Neural progenitor cell (in vitro differentiated cells): ENCODE results near the gene CRHR1. TPM values are rescaled to one million over a fixed set of nuclear protein-coding genes. Genes with fewer than 3 reads are reported as not detected.

Experiments
- DNase-seq: peaks from one replicate; pipeline ENCODE4 v3.0.0-alpha.2; 2016; ENCODE audit warnings: low spot score
- H2AFZ ChIP-seq: fragments of 200-600 bp; sonication (generic); replicated peaks from 2 replicates; pipeline ENCODE4 v1.6.1; 2016; ENCODE audit warnings: antibody characterized with exemption
- H3F3A ChIP-seq: fragments of 200-600 bp; sonication (generic); 2 replicates; pipeline ENCODE4 v1.6.1; 2016; ENCODE audit warnings: antibody characterized with exemption, low read depth
- H3K27ac ChIP-seq: fragments of 200-600 bp; sonication (generic); 2 replicates; pipeline ENCODE4 v1.5.1; 2016; ENCODE audit warnings: mild to moderate bottlenecking
- H3K27me3 ChIP-seq: fragments of 200-600 bp; sonication (generic); 2 replicates; pipeline ENCODE4 v1.6.1; 2016; ENCODE audit warnings: mild to moderate bottlenecking, moderate library complexity
- H3K36me3 ChIP-seq: fragments of 200-600 bp; sonication (generic); 2 replicates; pipeline ENCODE4 v1.5.1; 2016
- H3K4me1 ChIP-seq: fragments of 200-600 bp; sonication (generic); 2 replicates; pipeline ENCODE4 v1.6.1; 2016; ENCODE audit warnings: mixed run types
- H3K4me2 ChIP-seq: fragments of 200-600 bp; sonication (generic); 2 replicates; pipeline ENCODE4 v1.6.1; 2016
- H3K4me3 ChIP-seq: fragments of 200-600 bp; sonication (generic); 2 replicates; pipeline ENCODE4 v1.5.1; 2016
- H3K79me2 ChIP-seq: fragments of 200-600 bp; sonication (generic); 2 replicates; pipeline ENCODE4 v1.6.1; 2016; ENCODE audit warnings: low read depth
- H3K9ac ChIP-seq: fragments of 200-600 bp; sonication (generic); 2 replicates; pipeline ENCODE4 v1.6.1; 2016
- H3K9me3 ChIP-seq: fragments of 200-600 bp; sonication (generic); 2 replicates; pipeline ENCODE4 v1.5.1; 2016; ENCODE audit warnings: low read depth
- H4K20me1 ChIP-seq: fragments of 200-600 bp; sonication (generic); 2 replicates; pipeline ENCODE4 v1.6.1; 2016; ENCODE audit warnings: low read depth
- H3K27ac Mint-ChIP-seq: 3 replicates; pipeline ENCODE4 v1.8.0; 2021; ENCODE audit warnings: mixed read lengths
- H3K27me3 Mint-ChIP-seq: 2 replicates; pipeline ENCODE4 v1.8.0; 2022; ENCODE audit warnings: low read depth, mild to moderate bottlenecking, inconsistent platforms, moderate library complexity, mixed read lengths; ENCODE audit not compliant: insufficient read depth
- H3K36me3 Mint-ChIP-seq: 3 replicates; pipeline ENCODE4 v1.8.0; 2021; ENCODE audit warnings: mixed read lengths
- H3K4me1 Mint-ChIP-seq: 3 replicates; pipeline ENCODE4 v1.8.0; 2021; ENCODE audit warnings: mixed read lengths
- H3K4me3 Mint-ChIP-seq: 3 replicates; pipeline ENCODE4 v1.8.0; 2021; ENCODE audit warnings: mild to moderate bottlenecking, moderate library complexity, mixed read lengths
- H3K9me3 Mint-ChIP-seq: 3 replicates; pipeline ENCODE4 v1.8.0; 2020; ENCODE audit warnings: mixed read lengths
- CTCF ChIP-seq: fragments of 200-600 bp; sonication (generic); IDR thresholded peaks from 2 replicates; pipeline ENCODE4 v1.5.1; 2017; ENCODE audit warnings: antibody characterized with exemption, mild to moderate bottlenecking
- EZH2 ChIP-seq: fragments of 200-600 bp; sonication (generic); IDR thresholded peaks from 2 replicates; pipeline ENCODE4 v1.6.1; 2017; ENCODE audit warnings: antibody characterized with exemption, mild to moderate bottlenecking, moderate library complexity
- EZH2phosphoT487 ChIP-seq: fragments of 200-600 bp; sonication (generic); IDR thresholded peaks from 2 replicates; pipeline ENCODE4 v1.6.1; 2017; ENCODE audit warnings: antibody characterized with exemption
- total RNA-seq: library from RNA; depleted of rRNA; stranded (reverse); fragments of >200 nt; gene quantifications from 2 replicates; pipeline ENCODE4 v1.2.3, GENCODE V29; 2015; ENCODE audit warnings: low replicate concordance

The CRHR1 gene
- total RNA-seq, 1 donor from 2014 or later: 3.4 TPM

- H3K36me3 Mint-ChIP-seq: no peaks in the 10 kb centered on the region
- peaks cover 11% of the 10 kb centered on the region for H3K27me3 Mint-ChIP-seq
- no peak overlapping the region for H3K27ac Mint-ChIP-seq
- no peaks in the 10 kb centered on the region for H3K36me3 ChIP-seq
- no peak overlapping the region for H3K9ac ChIP-seq
- H2AFZ ChIP-seq: no peak overlapping the region
- H3K27me3 ChIP-seq: no peaks in the 10 kb centered on the region
- H3K4me3 ChIP-seq: no peak overlapping the region
- DNase-seq: no peak
- H3K9me3 Mint-ChIP-seq: no peaks in the 10 kb centered on the region
- no peak overlapping the region for H3K4me3 Mint-ChIP-seq
- no peak overlapping the region for H3K4me2 ChIP-seq
- H3K27ac ChIP-seq: no peak overlapping the region
- H3K4me1 ChIP-seq: peaks cover 19% of the 10 kb centered on the region
- H3K4me1 Mint-ChIP-seq: peaks cover 26% of the 10 kb centered on the region
- H4K20me1 ChIP-seq: no peaks in the 10 kb centered on the region
- no peaks in the 10 kb centered on the region for H3F3A ChIP-seq
- H3K9me3 ChIP-seq: no peaks in the 10 kb centered on the region
- H3K79me2 ChIP-seq: no peaks in the 10 kb centered on the region
- no peak for TF ChIP-seq CTCF
- no peak for TF ChIP-seq EZH2phosphoT487
- no peak for TF ChIP-seq EZH2
Observed at GRCh38 chr17:45867171-45867570, 83.1 kb downstream of the CRHR1 start.

- no peaks in the 10 kb centered on the region for H4K20me1 ChIP-seq
- no peaks in the 10 kb centered on the region for H3K36me3 ChIP-seq
- H3K4me1 ChIP-seq: peaks cover 19% of the 10 kb centered on the region
- no peaks in the 10 kb centered on the region for H3K27me3 ChIP-seq
- no peak overlapping the region for H3K4me3 Mint-ChIP-seq
- TF ChIP-seq EZH2phosphoT487 (no peak), EZH2 (no peak)
- H3K36me3 Mint-ChIP-seq: no peaks in the 10 kb centered on the region
- H3K27me3 Mint-ChIP-seq: peaks cover 11% of the 10 kb centered on the region
- H3K9me3 Mint-ChIP-seq: no peaks in the 10 kb centered on the region
- no peak overlapping the region for H3K4me3 ChIP-seq
- H3K27ac ChIP-seq: no peak overlapping the region
- H3K4me2 ChIP-seq: no peak overlapping the region
- H3K9ac ChIP-seq: no peak overlapping the region
- H3K27ac Mint-ChIP-seq: no peak overlapping the region
- H3K79me2 ChIP-seq: no peaks in the 10 kb centered on the region
- H3K9me3 ChIP-seq: no peaks in the 10 kb centered on the region
- no peak for DNase-seq
- H3F3A ChIP-seq: no peaks in the 10 kb centered on the region
- no peak overlapping the region for H2AFZ ChIP-seq
- H3K4me1 Mint-ChIP-seq: peaks cover 26% of the 10 kb centered on the region
Observed at GRCh38 chr17:45867702-45868101, 83.6 kb downstream of the CRHR1 start.

GRCh38 chr17:45868276-45868675, 84.2 kb downstream of the CRHR1 start:
- H3K36me3 ChIP-seq: no peaks in the 10 kb centered on the region
- no peak overlapping the region for H3K27ac ChIP-seq
- H2AFZ ChIP-seq: no peak overlapping the region
- DNase-seq: no peak
- H3K27me3 ChIP-seq: no peaks in the 10 kb centered on the region
- H3K4me3 ChIP-seq: no peak overlapping the region
- H4K20me1 ChIP-seq: no peaks in the 10 kb centered on the region
- no peak for TF ChIP-seq EZH2
- no peak for TF ChIP-seq EZH2phosphoT487
- TF ChIP-seq CTCF: no peak
- H3K4me1 ChIP-seq: peaks cover 19% of the 10 kb centered on the region
- Mint-ChIP-seq H3K27ac (no peak overlapping the region), H3K36me3 (no peaks in the 10 kb centered on the region), H3K4me3 (no peak overlapping the region), H3K4me1 (peaks cover 28% of the 10 kb centered on the region), H3K9me3 (no peaks in the 10 kb centered on the region), H3K27me3 (peaks cover 11% of the 10 kb centered on the region)
- no peaks in the 10 kb centered on the region for H3F3A ChIP-seq
- no peak overlapping the region for H3K9ac ChIP-seq
- no peaks in the 10 kb centered on the region for H3K79me2 ChIP-seq
- H3K9me3 ChIP-seq: no peaks in the 10 kb centered on the region
- H3K4me2 ChIP-seq: no peak overlapping the region

- Mint-ChIP-seq H3K4me1 (peaks cover 35% of the 10 kb centered on the region), H3K4me3 (no peak overlapping the region), H3K27ac (peak overlapping the region; percentile 58), H3K36me3 (no peaks in the 10 kb centered on the region), H3K27me3 (peaks cover 9% of the 10 kb centered on the region), H3K9me3 (no peaks in the 10 kb centered on the region)
- H3F3A ChIP-seq: no peaks in the 10 kb centered on the region
- H3K9me3 ChIP-seq: no peaks in the 10 kb centered on the region
- no peak overlapping the region for H3K9ac ChIP-seq
- TF ChIP-seq EZH2phosphoT487: no peak
- no peak for TF ChIP-seq EZH2
- no peak for TF ChIP-seq CTCF
- peaks cover 19% of the 10 kb centered on the region for H3K4me1 ChIP-seq
- no peaks in the 10 kb centered on the region for H3K36me3 ChIP-seq
- no peak overlapping the region for H3K4me3 ChIP-seq
- H3K27me3 ChIP-seq: no peaks in the 10 kb centered on the region
- H4K20me1 ChIP-seq: no peaks in the 10 kb centered on the region
- no peak for DNase-seq
- no peaks in the 10 kb centered on the region for H3K79me2 ChIP-seq
- no peak overlapping the region for H2AFZ ChIP-seq
- H3K27ac ChIP-seq: no peak overlapping the region
- H3K4me2 ChIP-seq: peak overlapping the region; percentile 14
Observed at GRCh38 chr17:45869676-45870341, 85.7 kb downstream of the CRHR1 start.
